ENCODE measurements around the gene SDHAF2.

SDHAF2 gene

GRCh38 chr11:61472282-61472681 lies 42.4 kb downstream of the SDHAF2 start:
- POLR2A ChIA-PET: interaction anchor here (0.5 kb wide), 1 partner anchor 1803 kb away, joined by 9 read pairs; no protein-coding TSS in a partner anchor
- TF ChIP-seq CTCF (IDR thresholded peaks at IDR 0.05; ENCODE audit: control extremely low read depth, extremely low read depth, low read depth, missing control alignments): no peak
- no peak for DNase-seq (ENCODE audit: extremely low spot score)
- CTCF ChIA-PET: interaction anchor here (1.1 to 11.8 kb wide), 4 partner anchors 15 to 166 kb away, joined by 3 to 168 read pairs (median 8); no protein-coding TSS in a partner anchor

GRCh38 chr11:61472868-61473267 lies 42.9 kb downstream of the SDHAF2 start:
- POLR2A ChIA-PET: interaction anchor here (0.5 kb wide), 1 partner anchor 1803 kb away, joined by 9 read pairs; no protein-coding TSS in a partner anchor
- TF ChIP-seq CTCF (IDR thresholded peaks at IDR 0.05; ENCODE audit: control extremely low read depth, extremely low read depth, low read depth, missing control alignments): no peak
- DNase-seq (ENCODE audit: extremely low spot score): no peak
- CTCF ChIA-PET: interaction anchor here (1.1 to 11.8 kb wide), 4 partner anchors 15 to 166 kb away, joined by 3 to 168 read pairs (median 8); no protein-coding TSS in a partner anchor

- ChIA-PET CTCF (interaction anchor here (1.1 to 11.8 kb wide), 4 partner anchors 16 to 42 kb away, joined by 3 to 168 read pairs (median 7); no protein-coding TSS in a partner anchor), POLR2A (no interaction called here)
- no peak for TF ChIP-seq CTCF (IDR thresholded peaks at IDR 0.05; ENCODE audit: control extremely low read depth, extremely low read depth, low read depth, missing control alignments)
- DNase-seq (ENCODE audit: extremely low spot score): no peak
Measured at GRCh38 chr11:61473370-61474012, 43.6 kb downstream of the SDHAF2 start.

- POLR2A ChIA-PET: no interaction called here
- TF ChIP-seq CTCF (IDR thresholded peaks at IDR 0.05; ENCODE audit: control extremely low read depth, extremely low read depth, low read depth, missing control alignments): no peak
- no peak for DNase-seq (ENCODE audit: extremely low spot score)
- CTCF ChIA-PET: interaction anchor here (0.8 to 11.8 kb wide), 5 partner anchors 10 to 58 kb away, joined by 3 to 168 read pairs (median 4); no protein-coding TSS in a partner anchor
Measured at GRCh38 chr11:61474013-61474643, 44.2 kb downstream of the SDHAF2 start.

- CTCF ChIA-PET: interaction anchor here (0.9 to 11.8 kb wide), 9 partner anchors 12 to 163 kb away, joined by 3 to 168 read pairs (median 4); no protein-coding TSS in a partner anchor
Measured at GRCh38 chr11:61475433-61475832, 45.5 kb downstream of the SDHAF2 start.

More at GRCh38 chr11:61475433-61475832, 45.5 kb downstream of the SDHAF2 start:
- DNase-seq (ENCODE audit: extremely low spot score): no peak
- POLR2A ChIA-PET: no interaction called here
- no peak for TF ChIP-seq CTCF (IDR thresholded peaks at IDR 0.05; ENCODE audit: control extremely low read depth, extremely low read depth, low read depth, missing control alignments)

Data from GM10248 (cell line).